Mesendoderm (in vitro differentiated cells): ENCODE results near the gene MGST2.
A peak's percentile ranks its signal among the peaks of the same experiment; 100 is the strongest.

Experiments used
- DNase-seq: peaks from one replicate; pipeline ENCODE4 v3.0.0; 2013
- H2AK5ac ChIP-seq: 2 replicates; pipeline ENCODE4 v1.6.1; 2013; ENCODE audit warnings: low read length, inconsistent platforms
- H2BK120ac ChIP-seq: 2 replicates; pipeline ENCODE4 v1.6.1; 2013; ENCODE audit warnings: low read depth, mild to moderate bottlenecking, low read length, moderate library complexity, mixed read lengths
- H2BK15ac ChIP-seq: replicated peaks from 2 replicates; pipeline ENCODE4 v1.6.1; 2013; ENCODE audit warnings: low read depth, mild to moderate bottlenecking, moderate library complexity
- H2BK5ac ChIP-seq: 2 replicates; pipeline ENCODE4 v1.6.1; 2013; ENCODE audit warnings: low read length, inconsistent platforms
- H3K18ac ChIP-seq: 2 replicates; pipeline ENCODE4 v1.6.1; 2013; ENCODE audit warnings: mild to moderate bottlenecking, low read length, mixed read lengths
- H3K23ac ChIP-seq: one replicate; pipeline ENCODE4 v1.6.1; 2013; ENCODE audit warnings: low read length
- H3K27ac ChIP-seq: 2 replicates; pipeline ENCODE4 v1.5.1; 2013; ENCODE audit warnings: low read depth, mild to moderate bottlenecking, inconsistent platforms, low read length, moderate library complexity
- H3K27me3 ChIP-seq: 2 replicates; pipeline ENCODE4 v1.6.1; 2013; ENCODE audit warnings: low read length, control low read depth, mild to moderate bottlenecking, inconsistent platforms; ENCODE audit not compliant: insufficient read depth, poor library complexity
- H3K36me3 ChIP-seq: 2 replicates; pipeline ENCODE4 v1.6.1; 2013; ENCODE audit warnings: low read length, inconsistent platforms; ENCODE audit not compliant: control insufficient read depth, insufficient read depth
- H3K4ac ChIP-seq: one replicate; pipeline ENCODE4 v1.6.1; 2013; ENCODE audit warnings: low read depth, mild to moderate bottlenecking, low read length, moderate library complexity
- H3K4me1 ChIP-seq: 2 replicates; pipeline ENCODE4 v1.6.1; 2013; ENCODE audit warnings: low read depth, low read length, inconsistent platforms; ENCODE audit not compliant: control insufficient read depth
- H3K4me2 ChIP-seq: 2 replicates; pipeline ENCODE4 v1.6.1; 2013; ENCODE audit warnings: low read length
- H3K4me3 ChIP-seq: 2 replicates; pipeline ENCODE4 v1.5.1; 2013; ENCODE audit warnings: mild to moderate bottlenecking, low read length
- H3K56ac ChIP-seq: one replicate; pipeline ENCODE4 v1.6.1; 2013; ENCODE audit warnings: low read length
- H3K79me1 ChIP-seq: 2 replicates; pipeline ENCODE4 v1.6.1; 2013; ENCODE audit warnings: low read length, inconsistent platforms
- H3K79me2 ChIP-seq: 2 replicates; pipeline ENCODE4 v1.6.1; 2013; ENCODE audit warnings: mild to moderate bottlenecking, low read length; ENCODE audit not compliant: control insufficient read depth, insufficient read depth
- H3K9ac ChIP-seq: 2 replicates; pipeline ENCODE4 v1.6.1; 2013; ENCODE audit warnings: low read length, inconsistent platforms
- H4K5ac ChIP-seq: one replicate; pipeline ENCODE4 v1.6.1; 2013; ENCODE audit warnings: low read length
- H4K8ac ChIP-seq: one replicate; pipeline ENCODE4 v1.6.1; 2013; ENCODE audit warnings: low read depth, mild to moderate bottlenecking, control low read depth, low read length, moderate library complexity
- WGBS: extraction: QIAGEN DNeasy Blood & Tissue Kit; methylation state at CpG from one replicate; pipeline ENCODE4 v1.1.7; 2013; ENCODE audit warnings: low lambda C conversion rate, missing lambda C conversion rate; ENCODE audit not compliant: insufficient coverage; ENCODE audit errors: extremely low coverage; 5-methylcytosine and 5-hydroxymethylcytosine counted together

MGST2 gene

DNA sequence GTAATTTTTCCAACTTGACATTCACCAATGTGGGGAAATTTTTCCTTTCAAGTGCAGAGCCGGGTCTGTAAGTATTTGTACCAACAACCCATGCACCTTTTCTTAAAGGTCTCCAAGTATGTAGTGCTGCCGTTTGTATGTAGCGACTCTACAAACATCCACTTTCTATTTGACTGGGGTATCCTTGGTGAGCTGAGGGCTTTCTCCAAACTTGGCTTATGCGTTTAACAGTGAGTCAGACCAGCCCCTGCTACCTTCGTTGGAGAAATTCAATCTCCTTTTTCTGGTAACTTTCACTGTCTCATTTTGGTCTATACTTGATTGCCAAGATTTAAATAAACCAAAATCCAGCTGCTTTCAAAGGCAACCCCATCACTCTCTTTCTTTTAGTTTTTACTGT, 34.9 kb downstream of the MGST2 start:
- Histone ChIP-seq H4K8ac (no peak overlapping the region), H3K23ac (no peak overlapping the region), H3K36me3 (no peaks in the 10 kb centered on the region), H3K27ac (no peak overlapping the region), H3K79me1 (no peaks in the 10 kb centered on the region), H4K5ac (no peak overlapping the region), H3K79me2 (no peaks in the 10 kb centered on the region), H3K4me3 (no peak overlapping the region), H3K4ac (no peak overlapping the region), H3K9ac (no peak overlapping the region), H3K4me1 (no peaks in the 10 kb centered on the region), H3K27me3 (no peaks in the 10 kb centered on the region), H2BK5ac (no peak overlapping the region), H2AK5ac (no peak overlapping the region), H2BK120ac (peak overlapping the region; percentile 38), H2BK15ac (no peak overlapping the region), H3K4me2 (no peak overlapping the region), H3K18ac (no peak overlapping the region), H3K56ac (no peak overlapping the region)
- no peak for DNase-seq
- no CpG with 5 or more reads among the region's 5 CpGs for WGBS

DNA sequence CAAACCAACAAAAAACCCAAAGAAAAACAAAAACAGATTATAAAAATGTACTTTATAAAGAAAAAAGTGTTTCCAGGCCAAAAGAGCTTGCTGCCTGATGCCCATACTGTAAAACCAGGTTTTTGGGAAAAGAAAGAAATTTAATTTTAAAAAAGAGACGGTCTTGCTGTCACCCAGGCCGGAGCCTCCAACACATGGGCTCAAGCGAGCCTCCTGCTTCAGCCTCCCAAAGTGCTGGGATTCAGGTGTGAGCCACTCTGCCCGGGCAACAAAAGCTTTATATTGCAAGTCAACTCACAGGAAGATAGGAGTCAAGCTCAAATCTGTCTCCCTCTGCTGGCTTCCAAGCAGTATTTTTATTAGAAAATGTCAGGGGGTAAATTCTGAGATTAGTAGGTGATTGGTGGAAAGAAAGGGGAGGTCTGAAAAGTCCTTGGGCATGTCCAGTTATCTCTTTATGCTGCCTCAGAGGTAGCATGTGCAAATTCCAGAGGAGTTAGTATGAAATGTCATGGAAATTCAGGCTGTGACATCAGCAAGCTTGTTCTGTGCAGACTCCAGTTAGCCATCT, 39.4 kb downstream of the MGST2 start:
- H3K79me1 ChIP-seq: no peaks in the 10 kb centered on the region
- H3K18ac ChIP-seq: no peak overlapping the region
- H3K23ac ChIP-seq: no peak overlapping the region
- WGBS: no CpG with 5 or more reads among the region's 4 CpGs
- no peak overlapping the region for H3K4me2 ChIP-seq
- H3K79me2 ChIP-seq: no peaks in the 10 kb centered on the region
- H3K4me3 ChIP-seq: no peak overlapping the region
- H2BK120ac ChIP-seq: no peak overlapping the region
- no peaks in the 10 kb centered on the region for H3K27me3 ChIP-seq
- H3K4ac ChIP-seq: no peak overlapping the region
- H3K27ac ChIP-seq: no peak overlapping the region
- H2AK5ac ChIP-seq: no peak overlapping the region
- H3K56ac ChIP-seq: no peak overlapping the region
- H4K5ac ChIP-seq: no peak overlapping the region
- H3K9ac ChIP-seq: no peak overlapping the region
- peak; percentile 46 for DNase-seq
- H4K8ac ChIP-seq: no peak overlapping the region
- H2BK15ac ChIP-seq: no peak overlapping the region
- H3K4me1 ChIP-seq: no peaks in the 10 kb centered on the region
- no peak overlapping the region for H2BK5ac ChIP-seq
- H3K36me3 ChIP-seq: no peaks in the 10 kb centered on the region

GRCh38 chr4:139709660-139710059, 44.0 kb downstream of the MGST2 start:
- Histone ChIP-seq H3K4me1 (peaks cover 2% of the 10 kb centered on the region), H3K4ac (no peak overlapping the region), H3K27me3 (no peaks in the 10 kb centered on the region), H4K5ac (no peak overlapping the region), H3K4me3 (no peak overlapping the region), H2AK5ac (no peak overlapping the region), H3K56ac (no peak overlapping the region), H2BK120ac (no peak overlapping the region), H3K9ac (no peak overlapping the region), H3K27ac (no peak overlapping the region), H3K79me1 (no peaks in the 10 kb centered on the region), H3K18ac (no peak overlapping the region), H2BK5ac (no peak overlapping the region), H2BK15ac (no peak overlapping the region), H3K4me2 (no peak overlapping the region), H3K23ac (no peak overlapping the region), H4K8ac (no peak overlapping the region), H3K79me2 (no peaks in the 10 kb centered on the region), H3K36me3 (no peaks in the 10 kb centered on the region)
- no peak for DNase-seq
- WGBS: no CpG with 5 or more reads among the region's 1 CpG

DNA sequence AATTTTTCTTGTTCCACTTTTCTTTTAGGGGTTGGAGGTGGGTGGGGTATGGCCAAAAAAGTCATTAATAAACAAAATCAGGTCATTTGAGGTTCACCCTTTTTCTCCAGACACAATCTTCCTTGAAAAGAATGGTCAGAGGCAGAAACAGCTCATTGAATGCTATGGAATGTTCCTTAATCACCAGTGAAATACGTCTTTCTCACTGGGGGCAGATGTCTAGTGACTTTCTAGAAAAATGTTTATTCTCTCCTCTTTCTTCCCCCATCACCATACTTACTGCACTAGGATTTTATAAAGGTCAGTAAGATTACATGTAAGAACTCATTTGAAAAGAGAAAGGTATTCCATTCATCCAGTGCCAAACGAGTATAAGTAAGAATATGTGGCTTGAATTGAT, 44.5 kb downstream of the MGST2 start:
- Histone ChIP-seq H3K9ac (no peak overlapping the region), H2BK5ac (no peak overlapping the region), H4K8ac (no peak overlapping the region), H2BK120ac (no peak overlapping the region), H3K56ac (no peak overlapping the region), H2AK5ac (no peak overlapping the region), H3K4me2 (no peak overlapping the region), H3K27ac (no peak overlapping the region), H3K4ac (no peak overlapping the region), H3K27me3 (no peaks in the 10 kb centered on the region), H2BK15ac (no peak overlapping the region), H3K4me1 (peaks cover 2% of the 10 kb centered on the region), H3K23ac (no peak overlapping the region), H3K4me3 (no peak overlapping the region), H3K18ac (no peak overlapping the region), H3K36me3 (no peaks in the 10 kb centered on the region), H3K79me2 (no peaks in the 10 kb centered on the region), H4K5ac (no peak overlapping the region), H3K79me1 (no peaks in the 10 kb centered on the region)
- WGBS: no CpG with 5 or more reads among the region's 2 CpGs
- DNase-seq: no peak

- Histone ChIP-seq H3K56ac (no peak overlapping the region), H3K4me2 (no peak overlapping the region), H3K18ac (no peak overlapping the region), H3K9ac (no peak overlapping the region), H3K27ac (no peak overlapping the region), H2AK5ac (no peak overlapping the region), H3K23ac (no peak overlapping the region), H4K8ac (no peak overlapping the region), H3K79me2 (no peaks in the 10 kb centered on the region), H3K79me1 (no peaks in the 10 kb centered on the region), H3K36me3 (no peaks in the 10 kb centered on the region), H2BK5ac (no peak overlapping the region), H3K27me3 (no peaks in the 10 kb centered on the region), H3K4me3 (no peak overlapping the region), H3K4ac (no peak overlapping the region), H2BK15ac (no peak overlapping the region), H4K5ac (no peak overlapping the region), H2BK120ac (no peak overlapping the region), H3K4me1 (peaks cover 2% of the 10 kb centered on the region)
- WGBS: no CpG with 5 or more reads among the region's 4 CpGs
- peak; percentile 16 for DNase-seq
These were observed 45.8 kb downstream of the MGST2 start for GRCh38 chr4:139711461-139711860.

DNA sequence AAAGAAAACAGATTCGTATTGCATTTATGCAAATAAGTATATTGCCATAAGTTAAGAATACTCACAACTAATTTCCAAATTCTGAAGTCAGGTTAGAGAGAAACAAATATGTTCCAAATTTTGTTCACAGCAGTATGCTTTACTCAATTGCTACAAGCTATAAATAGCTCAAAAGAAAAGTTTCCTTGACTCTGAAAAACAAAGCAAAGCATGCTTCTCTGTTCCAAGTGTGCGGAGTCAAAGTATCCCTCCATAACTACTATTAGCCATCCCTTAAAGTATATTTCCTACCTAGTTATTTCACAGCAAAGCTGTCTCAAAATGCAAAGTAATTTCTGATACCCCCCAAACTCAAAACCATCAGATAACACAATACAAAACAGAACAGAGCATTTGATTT, 47.3 kb downstream of the MGST2 start:
- no peak overlapping the region for H3K4ac ChIP-seq
- H3K9ac ChIP-seq: no peak overlapping the region
- no peaks in the 10 kb centered on the region for H3K79me2 ChIP-seq
- no peak overlapping the region for H3K56ac ChIP-seq
- no peak overlapping the region for H2BK15ac ChIP-seq
- H3K4me2 ChIP-seq: no peak overlapping the region
- H2AK5ac ChIP-seq: no peak overlapping the region
- H3K36me3 ChIP-seq: no peaks in the 10 kb centered on the region
- no peak overlapping the region for H3K4me3 ChIP-seq
- WGBS: no CpG with 5 or more reads among the region's 2 CpGs
- no peak overlapping the region for H3K18ac ChIP-seq
- DNase-seq: no peak
- H4K8ac ChIP-seq: no peak overlapping the region
- no peaks in the 10 kb centered on the region for H3K79me1 ChIP-seq
- peaks cover 2% of the 10 kb centered on the region for H3K4me1 ChIP-seq
- no peak overlapping the region for H4K5ac ChIP-seq
- no peak overlapping the region for H2BK5ac ChIP-seq
- no peaks in the 10 kb centered on the region for H3K27me3 ChIP-seq
- H3K27ac ChIP-seq: no peak overlapping the region
- no peak overlapping the region for H3K23ac ChIP-seq
- no peak overlapping the region for H2BK120ac ChIP-seq
